ENCODE results near the gene LMBRD2.

The LMBRD2 gene

GRCh38 chr5:36180556-36181350 is 29.1 kb upstream of the LMBRD2 start:
- no peak for TF ChIP-seq CTCF (conservative IDR thresholded peaks at IDR 0.05; ENCODE audit: low read depth, low read length)
- no peak for DNase-seq (ENCODE audit: low read depth)

GRCh38 chr5:36179950-36180349 is 28.3 kb upstream of the LMBRD2 start:
- no peak for TF ChIP-seq CTCF (conservative IDR thresholded peaks at IDR 0.05; ENCODE audit: low read depth, low read length)
- DNase-seq (ENCODE audit: low read depth): no peak
- no peak overlapping the region for H3K4me3 ChIP-seq (ENCODE audit: low read length)

More at GRCh38 chr5:36180556-36181350, 29.1 kb upstream of the LMBRD2 start:
- H3K4me3 ChIP-seq (ENCODE audit: low read length): no peak overlapping the region

GRCh38 chr5:36178524-36178890 is 26.8 kb upstream of the LMBRD2 start:
- no peak for TF ChIP-seq CTCF (conservative IDR thresholded peaks at IDR 0.05; ENCODE audit: low read depth, low read length)
- no peak for DNase-seq (ENCODE audit: low read depth)
- no peak overlapping the region for H3K4me3 ChIP-seq (ENCODE audit: low read length)

- TF ChIP-seq CTCF (conservative IDR thresholded peaks at IDR 0.05; ENCODE audit: low read depth, low read length): peak; percentile 57
- peak; percentile 23 for DNase-seq (ENCODE audit: low read depth)
- no peak overlapping the region for H3K4me3 ChIP-seq (ENCODE audit: low read length)
Observed at GRCh38 chr5:36177715-36178523, 26.2 kb upstream of the LMBRD2 start.

- no peak for TF ChIP-seq CTCF (conservative IDR thresholded peaks at IDR 0.05; ENCODE audit: low read depth, low read length)
- DNase-seq (ENCODE audit: low read depth): no peak
- no peak overlapping the region for H3K4me3 ChIP-seq (ENCODE audit: low read length)
Observed at GRCh38 chr5:36177154-36177553, 25.5 kb upstream of the LMBRD2 start.

GRCh38 chr5:36175043-36175442 is 23.4 kb upstream of the LMBRD2 start:
- no peak for TF ChIP-seq CTCF (conservative IDR thresholded peaks at IDR 0.05; ENCODE audit: low read depth, low read length)
- no peak for DNase-seq (ENCODE audit: low read depth)

More at GRCh38 chr5:36175043-36175442, 23.4 kb upstream of the LMBRD2 start:
- no peak overlapping the region for H3K4me3 ChIP-seq (ENCODE audit: low read length)

Data from retinal pigment epithelial cell (primary cell).